GM08714 (cell line): ENCODE data around the gene RAB4B.

Experiments used
- H3K4me3 ChIP-seq: fragments of 200-500 bp; sonication (Bioruptor generic); 2 replicates; pipeline ENCODE4 v1.5.1; 2014; ENCODE audit warnings: mild to moderate bottlenecking, low read length, inconsistent platforms
- ZNF274 ChIP-seq: IDR thresholded peaks from 2 replicates; pipeline ENCODE4 v1.6.1; 2012; ENCODE audit warnings: mild to moderate bottlenecking, low read depth, low read length

The RAB4B gene

GRCh38 chr19:40802300-40803169, 24.5 kb downstream of the RAB4B start:
- no peak overlapping the region; the same call in 1 of the 2 replicates for H3K4me3 ChIP-seq

GRCh38 chr19:40803170-40803856, 25.3 kb downstream of the RAB4B start:
- no peak overlapping the region; the same call in 1 of the 2 replicates for H3K4me3 ChIP-seq
- TF ChIP-seq ZNF274, result no peak

More at GRCh38 chr19:40802300-40803169, 24.5 kb downstream of the RAB4B start:
- no peak for TF ChIP-seq ZNF274

GRCh38 chr19:40803857-40804782, 26.1 kb downstream of the RAB4B start:
- TF ChIP-seq ZNF274, result no peak
- H3K4me3 ChIP-seq, result no peak overlapping the region; the same call in 1 of the 2 replicates

GRCh38 chr19:40804783-40805242, 26.8 kb downstream of the RAB4B start:
- no peak overlapping the region for H3K4me3 ChIP-seq
- TF ChIP-seq ZNF274, result no peak

GRCh38 chr19:40805258-40805868, 27.3 kb downstream of the RAB4B start:
- no peak overlapping the region for H3K4me3 ChIP-seq
- no peak for TF ChIP-seq ZNF274

- no peak overlapping the region for H3K4me3 ChIP-seq
- no peak for TF ChIP-seq ZNF274
Measured at GRCh38 chr19:40806423-40807146, 28.5 kb downstream of the RAB4B start.

- TF ChIP-seq ZNF274, result no peak
Measured at GRCh38 chr19:40807147-40808020, 29.3 kb downstream of the RAB4B start.

GRCh38 chr19:40808021-40808325, 29.9 kb downstream of the RAB4B start:
- H3K4me3 ChIP-seq, result no peak overlapping the region
- TF ChIP-seq ZNF274, result no peak

More at GRCh38 chr19:40807147-40808020, 29.3 kb downstream of the RAB4B start:
- H3K4me3 ChIP-seq, result no peak overlapping the region

GRCh38 chr19:40808497-40808896, 30.4 kb downstream of the RAB4B start:
- no peak for TF ChIP-seq ZNF274

GRCh38 chr19:40809358-40810086, 31.5 kb downstream of the RAB4B start:
- H3K4me3 ChIP-seq, result no peak overlapping the region
- no peak for TF ChIP-seq ZNF274

More at GRCh38 chr19:40808497-40808896, 30.4 kb downstream of the RAB4B start:
- H3K4me3 ChIP-seq, result no peak overlapping the region

- no peak overlapping the region for H3K4me3 ChIP-seq
- TF ChIP-seq ZNF274, result no peak
Measured at GRCh38 chr19:40810160-40810559, 32.1 kb downstream of the RAB4B start.

- peak overlapping the region; percentile 37; the same call in 1 of the 2 replicates for H3K4me3 ChIP-seq
Measured at GRCh38 chr19:40810649-40811408, 32.8 kb downstream of the RAB4B start.
